GM11168 (cell line): ENCODE data around the gene SEPSECS.

Experiments
- in situ Hi-C: fragments of 300-500 bp; cut with MboI; formaldehyde crosslinking; loops from one replicate; pipeline ENCODE4 v1.12.0; 2022; ENCODE audit warnings: low sequenced_read_pairs; ENCODE audit not compliant: unreplicated experiment

Gene SEPSECS

DNA sequence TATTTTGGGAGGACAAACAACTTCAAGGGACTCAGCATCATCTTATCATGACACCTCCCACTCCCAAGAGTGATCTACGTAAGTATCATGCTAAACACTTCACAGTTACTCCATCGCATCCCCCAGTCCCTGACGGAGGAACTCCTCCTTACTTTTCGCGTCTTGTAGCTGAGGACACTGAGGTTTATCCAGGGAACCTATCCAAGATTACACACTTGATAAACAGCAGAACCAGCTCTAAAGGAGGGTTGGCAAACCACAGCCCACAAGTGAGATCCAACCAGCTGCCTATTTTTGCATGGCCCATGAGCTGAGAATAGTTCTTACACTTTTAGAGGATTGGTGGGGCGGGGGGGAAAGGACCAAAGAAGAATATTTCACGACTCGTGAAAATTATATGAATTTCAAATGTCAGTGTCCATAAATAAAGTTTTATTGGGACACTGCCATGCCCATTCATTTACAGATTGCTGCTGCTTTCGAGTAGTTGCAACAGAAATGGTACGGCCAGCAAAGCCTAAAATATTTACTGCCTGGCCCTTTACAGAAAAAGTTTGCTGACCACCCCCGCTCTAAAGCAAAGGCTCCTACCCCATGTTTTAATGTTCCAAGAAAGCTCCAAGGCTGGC, 47.8 kb downstream of the SEPSECS start:
- in situ Hi-C loops = no loop called here

DNA sequence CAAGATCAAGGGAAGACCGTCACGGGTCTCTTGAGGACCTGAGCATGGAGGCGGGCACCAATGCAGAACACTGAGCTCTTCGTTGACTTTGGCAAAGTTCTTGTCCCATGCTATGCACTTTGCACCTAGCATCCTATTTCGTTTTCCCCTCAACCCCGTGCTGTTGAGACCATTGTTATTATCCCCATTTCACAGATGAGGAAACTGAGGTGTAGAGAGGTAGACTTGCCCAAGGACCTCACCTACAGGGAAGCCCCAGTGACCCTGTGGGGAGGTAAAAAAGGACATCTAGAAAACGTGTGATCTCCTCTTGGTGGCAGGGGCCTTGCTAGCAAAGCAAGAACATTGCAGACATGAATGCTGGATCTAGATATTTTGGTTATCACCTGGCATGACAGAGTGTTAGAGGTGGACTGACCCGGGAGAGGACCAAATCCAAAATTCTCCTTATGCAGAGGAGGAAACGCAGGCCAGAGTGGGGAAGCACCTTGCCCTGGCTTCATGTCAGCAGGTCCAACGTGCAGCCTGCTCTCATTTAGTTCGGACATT, 48.5 kb downstream of the SEPSECS start:
- in situ Hi-C loops = no loop called here

DNA sequence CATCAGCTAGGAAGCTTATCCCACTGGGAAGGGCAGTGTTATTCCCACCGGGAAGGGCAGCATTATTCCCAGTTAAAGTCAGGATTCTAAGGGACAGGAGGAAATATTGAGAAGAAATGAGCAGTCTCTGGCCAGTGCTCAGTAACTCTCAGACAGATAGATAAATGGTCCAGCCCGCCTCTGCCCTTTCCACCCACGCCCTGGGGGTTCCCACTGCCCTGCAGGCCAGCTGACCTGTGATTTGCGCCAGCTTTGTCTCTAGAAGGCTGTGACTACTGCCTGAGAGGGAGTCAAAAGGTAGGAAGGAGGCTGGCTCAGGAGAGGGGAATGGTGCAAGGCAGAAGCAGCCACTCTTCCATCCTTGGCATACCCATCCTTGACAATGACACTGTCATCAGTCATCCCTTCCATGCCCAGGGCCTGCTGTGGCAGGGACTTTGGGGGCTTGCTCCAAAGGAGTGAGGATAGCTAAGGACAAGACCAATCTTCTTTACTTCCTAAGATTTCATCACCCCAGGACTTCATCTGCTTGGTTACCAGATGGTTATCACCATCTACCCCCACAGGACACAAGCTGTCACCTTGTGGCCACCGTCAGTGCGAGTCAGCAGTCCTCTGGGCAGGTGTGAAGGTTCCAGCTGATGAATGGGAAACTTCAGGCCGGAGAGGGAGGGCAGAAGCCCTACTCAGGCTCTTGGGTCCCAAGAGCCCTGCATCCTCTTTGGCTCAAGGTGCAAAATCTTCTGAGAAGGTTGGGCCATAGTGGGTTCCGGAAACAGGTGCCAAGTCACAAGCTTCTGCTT, 49.5 kb downstream of the SEPSECS start:
- in situ Hi-C loops = no loop called here

DNA sequence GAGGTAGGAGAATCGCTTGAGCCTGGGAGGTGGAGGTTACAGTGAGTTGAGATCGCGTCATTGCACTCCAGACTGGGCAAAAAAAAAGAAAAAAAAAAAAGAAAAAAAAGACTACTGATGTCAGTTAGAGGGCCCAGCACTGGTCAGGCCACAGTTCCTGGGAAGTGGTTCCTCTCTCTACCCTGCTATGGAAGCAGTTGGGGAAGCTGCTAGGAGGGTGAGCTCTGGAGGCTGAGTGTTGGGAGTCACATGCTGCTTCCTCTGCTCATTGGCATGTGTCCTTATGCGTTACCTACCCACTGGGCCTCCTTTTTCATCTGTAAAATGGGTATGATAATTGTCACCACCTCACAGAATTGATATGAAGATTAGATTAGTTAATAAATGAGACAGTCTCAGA, 50.7 kb downstream of the SEPSECS start:
- in situ Hi-C loops = no loop called here

DNA sequence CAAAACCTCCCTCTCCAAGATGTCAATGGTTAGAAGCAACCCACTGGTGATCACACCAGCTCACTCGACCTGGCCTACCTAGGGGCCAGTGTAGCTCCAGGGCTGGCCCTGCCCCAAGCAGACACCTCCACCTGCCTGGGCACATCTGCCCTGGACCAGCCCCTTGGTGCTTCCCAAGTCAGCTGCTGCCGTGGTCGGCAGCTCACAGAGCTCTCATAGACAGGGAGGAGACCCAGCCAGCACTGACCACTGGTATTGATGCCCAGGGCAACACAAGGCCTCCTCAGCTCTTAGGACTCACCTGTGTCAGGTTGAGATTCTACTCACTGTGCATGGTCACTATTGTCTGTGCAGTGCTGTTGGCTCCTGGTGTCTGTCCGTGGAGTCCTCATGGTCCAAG, 51.7 kb downstream of the SEPSECS start:
- in situ Hi-C loops = no loop called here

DNA sequence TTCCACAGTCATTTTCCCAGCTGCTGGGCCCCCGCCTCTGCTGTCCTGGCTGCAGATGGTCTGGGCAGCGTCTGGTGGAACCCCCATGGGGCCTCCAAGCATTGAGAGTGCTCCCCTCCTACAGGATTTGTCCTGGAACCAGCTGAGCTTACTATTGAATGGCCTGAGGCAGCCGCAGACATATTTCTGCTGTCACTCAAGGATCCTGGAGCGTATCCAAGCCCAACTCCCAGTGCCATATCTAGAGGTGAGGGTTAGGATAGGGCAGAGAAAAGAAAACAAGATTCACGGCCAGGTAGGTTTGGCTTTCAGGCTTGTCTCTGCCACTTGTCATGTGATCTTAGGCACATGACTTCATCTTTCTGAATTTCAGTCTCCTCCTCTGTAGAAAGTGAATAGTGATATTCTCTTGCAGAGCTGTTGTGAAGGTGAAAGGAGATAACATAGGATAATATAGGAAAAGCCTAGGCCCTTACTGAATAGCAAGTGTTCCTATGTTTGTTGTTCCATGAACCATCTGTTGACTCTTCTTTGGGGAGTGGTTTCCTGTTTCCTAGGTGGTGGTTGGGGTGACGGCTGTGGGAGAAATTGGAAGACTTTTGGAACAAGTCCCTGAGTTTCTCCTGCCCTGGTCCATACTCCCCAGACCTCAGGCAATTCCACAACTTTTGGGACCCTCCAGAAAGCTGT, 52.3 kb downstream of the SEPSECS start:
- in situ Hi-C loops = no loop called here

DNA sequence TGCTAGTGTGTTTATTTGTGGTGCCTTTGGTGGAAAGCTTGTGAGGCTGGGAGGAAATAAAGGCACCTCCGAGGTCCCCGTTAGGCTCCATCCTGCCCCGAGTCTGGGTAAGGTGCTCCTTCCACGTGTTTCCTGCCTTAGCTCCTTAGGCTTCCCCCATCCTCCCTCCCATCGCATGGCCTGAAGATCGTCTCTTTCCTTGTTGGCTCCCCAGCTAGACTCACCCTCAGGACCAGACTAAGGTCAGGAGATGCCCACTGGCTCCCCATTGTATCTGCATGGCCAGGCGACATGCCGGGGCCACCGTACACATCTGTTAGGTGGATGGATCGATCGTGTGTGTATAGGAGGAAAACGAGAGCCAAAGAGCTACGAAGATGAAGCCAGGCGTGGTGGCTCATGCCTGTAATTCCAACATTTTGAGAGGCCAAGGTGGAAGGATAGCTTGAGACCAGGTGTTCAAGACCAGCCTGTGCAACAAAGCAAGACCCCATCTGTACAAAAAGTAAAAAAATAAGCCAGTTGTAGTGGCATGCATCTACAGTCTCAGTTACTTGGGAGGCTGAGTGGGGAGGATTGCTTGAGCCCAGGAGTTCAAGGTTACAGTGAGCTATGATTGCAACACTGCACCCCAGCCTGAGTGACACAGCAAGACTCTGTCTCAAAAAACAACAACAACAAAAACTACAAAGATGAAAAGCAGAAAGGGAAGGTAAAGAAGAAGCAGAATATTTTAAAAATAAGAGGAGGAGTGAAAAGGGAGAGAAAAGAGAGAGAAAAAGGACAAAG, 53.7 kb downstream of the SEPSECS start:
- in situ Hi-C loops = no loop called here

DNA sequence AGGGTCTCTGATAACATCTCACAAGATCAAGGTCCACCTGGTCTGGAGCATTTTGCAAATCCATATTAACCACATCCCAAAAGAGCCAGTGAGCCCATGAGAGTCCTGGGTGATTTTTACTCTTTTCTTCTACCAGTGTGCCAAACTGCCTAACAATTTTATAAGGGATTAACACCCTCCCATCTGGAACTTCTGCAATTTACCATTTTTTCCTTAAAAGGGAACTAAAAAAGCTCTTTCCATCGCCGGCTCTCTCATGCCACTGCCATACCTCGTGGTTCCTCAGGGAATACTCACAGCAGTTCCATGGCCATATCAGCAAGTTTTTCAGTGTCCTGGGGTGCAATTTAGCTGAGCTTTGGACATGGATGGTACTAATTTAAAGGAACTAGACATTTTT, 55.7 kb downstream of the SEPSECS start:
- in situ Hi-C loops = no loop called here

DNA sequence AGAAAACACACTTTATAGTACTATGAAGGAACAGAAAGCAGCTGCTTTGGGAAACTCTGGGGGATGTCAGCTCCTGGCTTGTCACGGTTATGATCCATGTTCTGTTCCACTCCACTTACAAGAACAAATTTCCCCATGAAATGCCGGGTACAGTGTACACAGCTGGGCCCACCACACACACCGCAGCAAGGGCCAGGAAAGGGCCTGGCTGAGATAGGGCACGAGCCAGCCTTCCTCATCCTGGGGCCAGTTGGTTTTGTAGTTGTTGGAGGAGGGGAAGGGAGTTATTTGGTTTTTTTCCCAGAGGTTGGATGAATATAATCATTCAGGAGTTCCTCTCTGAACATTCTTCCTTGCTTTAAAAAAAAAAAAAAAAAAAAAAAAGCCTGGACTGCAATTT, 56.8 kb downstream of the SEPSECS start:
- in situ Hi-C loops = no loop called here

DNA sequence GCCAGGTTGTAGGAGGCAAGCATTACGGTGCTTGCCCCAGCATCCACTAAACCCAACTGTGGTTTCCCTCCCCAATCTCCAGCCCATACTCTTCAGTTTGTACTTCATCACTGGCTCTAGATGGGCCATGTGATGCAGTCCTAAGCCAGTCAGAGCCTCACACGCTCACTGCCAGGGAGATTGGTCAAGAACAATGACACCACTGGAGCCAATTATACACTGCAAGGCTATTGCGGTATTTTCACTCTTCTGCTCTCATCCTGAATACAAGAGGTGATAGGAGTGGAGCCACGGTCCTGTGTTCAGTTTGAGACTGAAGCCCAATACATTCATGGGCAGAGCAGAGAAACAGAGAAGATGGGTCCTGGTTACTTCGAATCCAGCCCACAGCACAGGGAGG, 58.4 kb downstream of the SEPSECS start:
- in situ Hi-C loops = no loop called here

DNA sequence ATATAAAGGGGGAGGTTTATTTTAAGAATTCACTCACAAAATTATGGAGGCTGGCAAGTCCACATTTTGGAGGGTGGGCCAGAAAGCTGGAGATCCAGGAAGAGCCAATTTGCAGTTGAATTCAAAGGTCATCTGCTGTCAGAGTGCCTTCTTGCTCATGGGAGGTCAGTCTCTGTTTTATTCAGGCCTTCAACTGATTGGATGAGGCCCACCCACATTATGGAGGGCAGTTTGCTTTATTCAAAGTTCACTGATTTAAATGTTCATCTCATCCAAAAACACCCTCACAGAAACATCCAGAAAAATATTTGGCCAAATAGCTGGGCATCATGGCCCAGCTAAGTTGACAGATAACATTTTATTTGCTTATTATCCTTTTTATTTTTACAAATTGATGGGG, 59.5 kb downstream of the SEPSECS start:
- in situ Hi-C loops = no loop called here

DNA sequence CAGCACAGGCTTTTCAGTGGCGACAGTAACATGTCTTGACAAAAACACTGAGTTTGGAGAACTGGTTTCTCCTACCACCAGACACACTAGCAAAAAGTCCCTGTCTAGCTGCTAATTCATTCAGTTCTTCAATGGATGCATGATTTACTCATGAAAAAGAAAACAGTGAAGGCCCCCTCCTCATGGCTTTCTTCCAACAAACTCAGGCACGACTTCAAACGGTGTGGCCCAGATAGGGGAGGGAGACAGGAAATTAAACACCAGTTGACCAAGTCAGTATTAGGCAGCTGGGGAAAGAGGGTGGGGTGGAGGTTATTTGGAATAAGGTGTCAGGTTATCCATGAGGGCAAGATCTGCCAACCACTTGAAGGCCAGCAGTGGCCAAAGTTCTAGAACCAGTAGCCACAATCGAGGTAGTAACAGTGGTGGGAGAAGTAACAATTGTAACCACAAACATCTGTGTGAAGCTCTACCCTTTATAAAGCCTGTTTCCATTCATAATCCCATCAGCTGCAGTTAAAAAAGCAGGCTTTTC, 60.2 kb downstream of the SEPSECS start:
- in situ Hi-C loops = no loop called here

DNA sequence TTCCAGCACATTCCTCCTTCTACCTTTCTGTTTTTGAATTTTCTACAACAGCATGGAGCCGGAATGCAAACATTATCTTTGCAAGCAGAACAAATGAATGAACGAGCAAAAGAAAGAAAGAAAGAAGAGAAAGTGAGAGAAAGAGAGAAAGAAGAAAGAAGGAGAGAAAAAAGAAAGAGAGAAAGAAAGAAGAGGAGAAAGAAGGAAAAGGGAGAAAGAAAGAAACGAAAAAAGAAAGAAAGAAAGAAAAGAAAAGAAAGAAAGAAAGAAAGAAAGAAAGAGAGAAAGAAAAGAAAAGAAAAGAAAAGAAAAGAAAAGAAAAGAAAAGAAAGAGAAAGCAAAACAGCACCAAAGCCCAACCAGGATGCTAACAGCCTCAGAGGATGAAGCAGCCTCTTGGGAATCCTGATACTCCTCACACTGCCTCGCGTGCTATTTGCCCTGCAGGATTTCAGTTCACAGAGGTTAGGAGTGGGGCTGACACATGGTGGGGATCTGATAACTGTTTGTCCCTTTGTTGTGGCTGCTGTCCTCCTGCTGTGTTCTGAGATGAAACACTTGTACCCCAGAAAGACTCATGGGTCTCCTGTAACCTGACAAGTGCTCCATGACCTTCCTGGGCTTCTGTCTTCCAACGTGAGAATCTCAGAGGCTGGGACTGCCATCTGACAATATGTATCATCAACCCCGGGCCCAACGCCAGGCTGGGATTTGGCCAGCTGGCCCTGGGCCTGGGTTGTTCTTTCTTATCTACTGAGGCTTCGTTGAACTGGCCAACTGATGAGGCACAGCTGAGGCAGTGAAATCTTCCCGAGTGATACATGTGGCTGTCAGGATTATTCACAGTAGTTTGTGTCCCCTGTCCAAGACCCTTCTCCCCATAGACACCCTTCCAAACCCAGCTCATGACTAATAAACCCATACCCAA, 61.0 kb downstream of the SEPSECS start:
- in situ Hi-C loops = no loop called here

DNA sequence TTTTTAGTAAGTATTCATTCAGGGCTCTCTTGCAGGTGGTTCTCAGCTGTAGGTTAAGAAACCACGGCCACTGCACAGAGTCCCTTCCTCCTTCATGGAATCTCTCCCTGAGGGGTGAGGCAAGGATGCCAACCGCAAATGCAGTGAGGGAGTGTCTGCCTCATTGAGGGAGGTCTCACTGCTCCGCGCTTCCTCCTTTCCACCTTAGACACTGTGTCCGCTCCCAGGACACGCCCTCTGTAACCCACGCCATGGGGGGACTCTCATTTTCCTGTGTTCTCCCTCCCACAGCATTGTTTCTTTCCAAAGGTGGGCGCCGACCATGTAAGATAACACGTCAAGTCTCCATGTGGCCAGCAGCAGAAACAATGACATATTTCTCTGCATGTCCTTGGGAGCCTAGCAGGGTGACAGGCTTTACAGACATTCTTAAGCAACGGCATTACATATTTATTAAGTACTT, 63.2 kb downstream of the SEPSECS start:
- in situ Hi-C loops = no loop called here

DNA sequence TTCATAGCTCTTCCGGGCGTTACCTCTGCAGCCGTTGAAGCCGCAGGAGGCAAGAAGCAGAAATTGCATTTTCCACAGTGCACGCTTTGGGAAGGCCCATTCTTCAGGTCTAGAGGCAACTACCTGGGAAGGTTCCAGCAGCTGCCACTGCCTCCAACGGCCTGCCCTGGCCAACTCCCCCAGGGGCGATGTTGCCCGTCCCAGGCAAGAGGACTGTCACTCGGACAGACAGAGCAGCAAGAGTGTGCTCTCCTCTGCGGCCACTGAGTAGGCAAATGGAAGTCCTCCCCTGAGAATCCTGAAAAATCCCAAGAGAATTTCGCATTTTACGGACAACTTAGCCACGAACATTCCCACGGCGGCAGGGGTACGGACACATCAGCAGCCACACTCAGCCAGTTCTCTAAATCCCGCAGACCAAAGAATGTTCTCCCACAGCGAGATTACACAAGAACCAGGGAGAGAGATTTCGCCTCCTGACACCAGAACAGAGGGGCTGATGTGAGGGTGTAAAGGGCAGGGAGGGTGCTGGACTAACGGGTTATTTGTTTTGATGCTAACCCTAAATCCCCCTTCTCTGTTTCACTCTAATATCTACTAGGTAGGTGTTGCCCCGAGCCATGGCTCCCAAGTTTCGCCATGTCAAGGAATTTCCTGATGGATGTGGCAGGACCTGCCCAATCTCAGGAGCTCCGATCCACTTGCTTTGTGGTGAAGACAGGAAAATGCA, 63.8 kb downstream of the SEPSECS start:
- in situ Hi-C loops = no loop called here

DNA sequence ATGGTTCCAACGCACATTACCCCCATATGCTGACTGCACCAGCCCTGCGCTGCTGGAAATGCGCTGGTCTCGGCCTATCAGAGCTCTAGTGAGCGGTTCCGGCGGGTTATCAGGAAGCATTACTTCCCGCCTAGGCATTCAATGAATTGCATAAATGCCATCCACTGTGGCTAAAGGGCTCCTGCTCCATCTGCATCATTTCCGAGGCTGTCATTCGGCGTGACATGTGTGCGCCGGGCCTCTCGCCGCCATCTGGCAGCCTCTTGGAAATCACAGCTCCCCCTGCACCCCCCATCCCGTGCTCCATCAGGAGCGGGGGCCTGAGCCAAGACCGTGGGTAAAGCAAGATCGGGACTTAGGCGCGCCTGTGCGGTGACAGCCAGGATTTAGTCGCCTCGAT, 64.4 kb downstream of the SEPSECS start:
- in situ Hi-C loops = no loop called here

DNA sequence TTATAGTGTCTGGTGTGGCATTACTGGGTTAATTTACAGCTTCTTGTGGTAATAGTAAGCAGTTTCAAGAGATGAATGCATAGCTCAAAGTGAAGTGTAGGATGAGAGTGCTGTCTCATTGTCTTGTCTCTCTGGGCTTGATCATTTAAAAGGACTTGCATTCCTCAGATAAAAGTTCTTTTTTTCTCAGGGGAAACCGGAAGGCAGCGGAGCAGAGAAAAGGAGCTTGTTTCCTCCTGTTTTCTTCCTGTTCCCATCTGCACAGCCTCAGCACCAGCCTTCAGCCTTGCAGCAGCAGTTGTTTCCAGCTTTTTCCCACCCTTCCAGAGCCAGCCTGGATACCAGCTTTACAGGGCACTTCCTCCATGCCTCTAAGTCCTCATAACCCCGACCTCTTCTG, 68.1 kb downstream of the SEPSECS start:
- in situ Hi-C loops = no loop called here

DNA sequence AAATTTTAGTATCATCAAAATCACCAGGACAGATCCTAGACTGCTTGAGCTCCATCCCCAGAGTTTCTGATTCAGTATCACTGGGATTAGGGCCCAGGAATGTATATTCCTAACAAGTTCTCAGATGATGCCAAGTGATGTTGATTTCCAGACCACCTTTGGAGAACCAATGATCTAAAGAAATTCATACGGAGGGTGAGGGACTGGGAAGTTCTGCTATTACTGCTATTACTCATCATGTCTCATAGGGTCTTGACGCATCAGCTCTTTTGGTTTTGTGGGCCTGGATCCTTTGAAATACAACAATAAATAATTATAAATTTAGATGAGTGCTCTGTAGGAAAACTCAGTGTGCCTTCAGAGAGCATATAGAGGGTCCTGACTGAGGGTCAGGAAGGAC, 69.7 kb downstream of the SEPSECS start:
- in situ Hi-C loops = no loop called here
